ENCODE data around the gene CD58.

CD58 gene

GRCh38 chr1:116494353-116494692, 76.5 kb downstream of the CD58 start:
- Mint-ChIP-seq H3K4me3 (no peak overlapping the region), H3K27ac (no peak overlapping the region)
- no peak for DNase-seq

GRCh38 chr1:116493484-116494352, 77.1 kb downstream of the CD58 start:
- DNase-seq: no peak
- no peaks in the 10 kb centered on the region for H3K36me3 Mint-ChIP-seq (ENCODE audit: low read depth)
- no peak overlapping the region for H3K4me3 Mint-ChIP-seq
- peaks cover 13% of the 10 kb centered on the region for H3K4me1 Mint-ChIP-seq (ENCODE audit: low read depth)
- no peaks in the 10 kb centered on the region for H3K27me3 Mint-ChIP-seq
- H3K27ac Mint-ChIP-seq: no peak overlapping the region
- no peaks in the 10 kb centered on the region for H3K9me3 Mint-ChIP-seq

More at GRCh38 chr1:116494353-116494692, 76.5 kb downstream of the CD58 start:
- H3K36me3 Mint-ChIP-seq (ENCODE audit: low read depth): no peaks in the 10 kb centered on the region
- no peaks in the 10 kb centered on the region for H3K27me3 Mint-ChIP-seq
- H3K4me1 Mint-ChIP-seq (ENCODE audit: low read depth): peaks cover 14% of the 10 kb centered on the region
- H3K9me3 Mint-ChIP-seq: no peaks in the 10 kb centered on the region

- H3K27me3 Mint-ChIP-seq: no peaks in the 10 kb centered on the region
- H3K9me3 Mint-ChIP-seq: no peaks in the 10 kb centered on the region
- H3K27ac Mint-ChIP-seq: no peak overlapping the region
Measured at GRCh38 chr1:116493036-116493435, 77.8 kb downstream of the CD58 start.

GRCh38 chr1:116492358-116492811, 78.4 kb downstream of the CD58 start:
- Mint-ChIP-seq H3K27ac (no peak overlapping the region), H3K4me1 (ENCODE audit: low read depth) (peaks cover 13% of the 10 kb centered on the region), H3K27me3 (no peaks in the 10 kb centered on the region), H3K9me3 (no peaks in the 10 kb centered on the region), H3K36me3 (ENCODE audit: low read depth) (no peaks in the 10 kb centered on the region), H3K4me3 (no peak overlapping the region)
- DNase-seq: no peak

More at GRCh38 chr1:116493036-116493435, 77.8 kb downstream of the CD58 start:
- Mint-ChIP-seq H3K36me3 (ENCODE audit: low read depth) (no peaks in the 10 kb centered on the region), H3K4me1 (ENCODE audit: low read depth) (peaks cover 13% of the 10 kb centered on the region), H3K4me3 (no peak overlapping the region)
- no peak for DNase-seq

- Mint-ChIP-seq H3K9me3 (no peaks in the 10 kb centered on the region), H3K4me3 (no peak overlapping the region), H3K27ac (no peak overlapping the region), H3K36me3 (ENCODE audit: low read depth) (no peaks in the 10 kb centered on the region), H3K4me1 (ENCODE audit: low read depth) (peaks cover 13% of the 10 kb centered on the region), H3K27me3 (no peaks in the 10 kb centered on the region)
- DNase-seq: no peak
Measured at GRCh38 chr1:116491700-116492357, 79.0 kb downstream of the CD58 start.

- DNase-seq: no peak
- Mint-ChIP-seq H3K4me3 (no peak overlapping the region), H3K36me3 (ENCODE audit: low read depth) (no peaks in the 10 kb centered on the region), H3K4me1 (ENCODE audit: low read depth) (peaks cover 12% of the 10 kb centered on the region), H3K27ac (no peak overlapping the region), H3K9me3 (no peaks in the 10 kb centered on the region), H3K27me3 (no peaks in the 10 kb centered on the region)
Measured at GRCh38 chr1:116490588-116490987, 80.2 kb downstream of the CD58 start.

- Mint-ChIP-seq H3K27ac (no peak overlapping the region), H3K4me3 (no peak overlapping the region), H3K9me3 (no peaks in the 10 kb centered on the region), H3K36me3 (ENCODE audit: low read depth) (no peaks in the 10 kb centered on the region), H3K27me3 (no peaks in the 10 kb centered on the region), H3K4me1 (ENCODE audit: low read depth) (peaks cover 13% of the 10 kb centered on the region)
- DNase-seq: no peak
Measured at GRCh38 chr1:116489231-116489697, 81.6 kb downstream of the CD58 start.

- H3K4me3 Mint-ChIP-seq: no peak overlapping the region
- no peaks in the 10 kb centered on the region for H3K27me3 Mint-ChIP-seq
- peaks cover 13% of the 10 kb centered on the region for H3K4me1 Mint-ChIP-seq (ENCODE audit: low read depth)
- no peaks in the 10 kb centered on the region for H3K36me3 Mint-ChIP-seq (ENCODE audit: low read depth)
- H3K9me3 Mint-ChIP-seq: no peaks in the 10 kb centered on the region
- DNase-seq: no peak
- no peak overlapping the region for H3K27ac Mint-ChIP-seq
Measured at GRCh38 chr1:116488071-116488470, 82.8 kb downstream of the CD58 start.

GRCh38 chr1:116487583-116487982, 83.2 kb downstream of the CD58 start:
- Mint-ChIP-seq H3K4me3 (no peak overlapping the region), H3K9me3 (no peaks in the 10 kb centered on the region), H3K27me3 (no peaks in the 10 kb centered on the region), H3K36me3 (ENCODE audit: low read depth) (no peaks in the 10 kb centered on the region), H3K27ac (no peak overlapping the region), H3K4me1 (ENCODE audit: low read depth) (peaks cover 11% of the 10 kb centered on the region)
- DNase-seq: no peak

- H3K4me1 Mint-ChIP-seq (ENCODE audit: low read depth): peaks cover 7% of the 10 kb centered on the region
- no peak overlapping the region for H3K4me3 Mint-ChIP-seq
- no peak for DNase-seq
- H3K9me3 Mint-ChIP-seq: no peaks in the 10 kb centered on the region
- no peaks in the 10 kb centered on the region for H3K27me3 Mint-ChIP-seq
- H3K36me3 Mint-ChIP-seq (ENCODE audit: low read depth): no peaks in the 10 kb centered on the region
- H3K27ac Mint-ChIP-seq: no peak overlapping the region
Measured at GRCh38 chr1:116487031-116487430, 83.8 kb downstream of the CD58 start.

- H3K4me3 Mint-ChIP-seq: no peak overlapping the region
- no peak overlapping the region for H3K27ac Mint-ChIP-seq
- H3K4me1 Mint-ChIP-seq (ENCODE audit: low read depth): peaks cover 6% of the 10 kb centered on the region
- DNase-seq: no peak
- no peaks in the 10 kb centered on the region for H3K9me3 Mint-ChIP-seq
- no peaks in the 10 kb centered on the region for H3K27me3 Mint-ChIP-seq
- H3K36me3 Mint-ChIP-seq (ENCODE audit: low read depth): no peaks in the 10 kb centered on the region
Measured at GRCh38 chr1:116486424-116486823, 84.4 kb downstream of the CD58 start.

GRCh38 chr1:116485976-116486375, 84.8 kb downstream of the CD58 start:
- Mint-ChIP-seq H3K9me3 (no peaks in the 10 kb centered on the region), H3K4me1 (ENCODE audit: low read depth) (peaks cover 6% of the 10 kb centered on the region), H3K36me3 (ENCODE audit: low read depth) (no peaks in the 10 kb centered on the region), H3K27me3 (no peaks in the 10 kb centered on the region), H3K4me3 (no peak overlapping the region), H3K27ac (no peak overlapping the region)
- no peak for DNase-seq

- H3K36me3 Mint-ChIP-seq (ENCODE audit: low read depth): no peaks in the 10 kb centered on the region
- H3K4me1 Mint-ChIP-seq (ENCODE audit: low read depth): peaks cover 6% of the 10 kb centered on the region
- no peaks in the 10 kb centered on the region for H3K9me3 Mint-ChIP-seq
- DNase-seq: peak; percentile 93
- H3K4me3 Mint-ChIP-seq: no peak overlapping the region
- no peaks in the 10 kb centered on the region for H3K27me3 Mint-ChIP-seq
- H3K27ac Mint-ChIP-seq: no peak overlapping the region
Measured at GRCh38 chr1:116485071-116485735, 85.6 kb downstream of the CD58 start.

- Mint-ChIP-seq H3K36me3 (ENCODE audit: low read depth) (no peaks in the 10 kb centered on the region), H3K4me1 (ENCODE audit: low read depth) (peaks cover 2% of the 10 kb centered on the region), H3K4me3 (no peak overlapping the region), H3K27me3 (no peaks in the 10 kb centered on the region), H3K27ac (no peak overlapping the region), H3K9me3 (no peaks in the 10 kb centered on the region)
- no peak for DNase-seq
Measured at GRCh38 chr1:116483481-116484309, 87.1 kb downstream of the CD58 start.

Data from activated T-cell treated with anti-CD3 and anti-CD28 coated beads, Interleukin-2, amount 50 U/mL, for 24 hours (primary cell).